ENCODE data around the gene GOLGA6D.
"Not testable (repeated sequence)": the region's sequence is repeated elsewhere in the genome, so short reads cannot be mapped to it uniquely, and the experiment has no call there.

GRCh38 chr15:75319231-75319897 lies 36.7 kb downstream of the GOLGA6D start:
- not testable (repeated sequence) for TF ChIP-seq CBX5 (IDR thresholded peaks at IDR 0.05; ENCODE audit: low read depth, low read length); JUND (IDR thresholded peaks at IDR 0.05; ENCODE audit: low read length); CTCF (IDR thresholded peaks at IDR 0.05; ENCODE audit: control extremely low read depth in 1 of 3, insufficient read depth in 1 of 3, low read depth in 1 of 3, low read length in 3 of 3)

All from H1 (cell line).